ENCODE measurements around the gene CNGB1. TPM values are rescaled to one million over a fixed set of nuclear protein-coding genes. Genes with fewer than 3 reads are reported as not detected.
A peak's percentile ranks its signal among the peaks of the same experiment; 100 is the strongest.

The CNGB1 gene
- total and polyA plus RNA-seq, 2 of the 13 experiments (the other 11 are each of a cell fraction or from before 2014, with no cell fraction given) = 0.02 to 0.15 TPM

GRCh38 chr16:57859331-57859730 lies 111.6 kb downstream of the CNGB1 start (continued):
- TF ChIP-seq RXRB (CRISPR knock-in tag; IDR thresholded peaks at IDR 0.05; ENCODE audit: borderline replicate concordance) = peak; percentile 39; the same call in 1 of the 2 replicates
- TF ChIP-seq ZBTB25 (CRISPR knock-in tag; IDR thresholded peaks at IDR 0.05) = 0 out of 2 replicates have a peak, but pooled peaks have one; percentile 48
- peak; percentile 16; the same call in 1 of the 2 replicates for TF ChIP-seq FOXA3 (CRISPR knock-in tag; IDR thresholded peaks at IDR 0.05)
- TF ChIP-seq SOX5 (CRISPR knock-in tag; IDR thresholded peaks at IDR 0.05; ENCODE audit: borderline replicate concordance) = peak; percentile 16; the same call in 1 of the 2 replicates
- no peak for TF ChIP-seq DBP (CRISPR knock-in tag; IDR thresholded peaks at IDR 0.05; ENCODE audit: not compliant biosample characterization)
- TF ChIP-seq YEATS2 (CRISPR knock-in tag; IDR thresholded peaks at IDR 0.05; ENCODE audit: borderline replicate concordance) = 0 out of 2 replicates have a peak, but pooled peaks have one; percentile 22
- TF ChIP-seq RBAK (CRISPR knock-in tag; IDR thresholded peaks at IDR 0.05) = no peak
- TF ChIP-seq TFE3 (CRISPR knock-in tag; IDR thresholded peaks at IDR 0.05) = peak; percentile 31; the same call in 1 of the 2 replicates
- peak; percentile 60; the same call in 1 of the 2 replicates for TF ChIP-seq PHF21A (CRISPR knock-in tag; IDR thresholded peaks at IDR 0.05)
- peak; percentile 6; the same call in 1 of the 2 replicates for TF ChIP-seq RARA (CRISPR knock-in tag; IDR thresholded peaks at IDR 0.05)
- no peak for TF ChIP-seq PAWR (CRISPR knock-in tag; IDR thresholded peaks at IDR 0.05; ENCODE audit: borderline replicate concordance)
- TF ChIP-seq ELF1 (CRISPR knock-in tag; IDR thresholded peaks at IDR 0.05) = no peak
- peak; percentile 21 for TF ChIP-seq XRCC5 (optimal IDR thresholded peaks at IDR 0.05; ENCODE audit: low read length)
- no peak for TF ChIP-seq HNRNPH1 (optimal IDR thresholded peaks at IDR 0.05; ENCODE audit: low read depth, low read length)
- TF ChIP-seq SOX6 (IDR thresholded peaks at IDR 0.05) = no peak
- peak; percentile 29; the same call in 1 of the 2 replicates for TF ChIP-seq SOX6 (CRISPR knock-in tag; IDR thresholded peaks at IDR 0.05)
- TF ChIP-seq NR2F6 (IDR thresholded peaks at IDR 0.05) = 0 out of 2 replicates have a peak, but pooled peaks have one; percentile 20
- peak; percentile 11; the same call in 1 of the 2 replicates for TF ChIP-seq NR2F6 (CRISPR knock-in tag; IDR thresholded peaks at IDR 0.05)
- no peak for TF ChIP-seq CENPX (CRISPR knock-in tag; IDR thresholded peaks at IDR 0.05)
- 0 out of 2 replicates have a peak, but pooled peaks have one; percentile 48 for TF ChIP-seq HNF1B (CRISPR knock-in tag; IDR thresholded peaks at IDR 0.05)
- TF ChIP-seq PATZ1 (CRISPR knock-in tag; IDR thresholded peaks at IDR 0.05) = peak; percentile 36; the same call in 1 of the 2 replicates
- 0 out of 2 replicates have a peak, but pooled peaks have one; percentile 27 for TF ChIP-seq ZKSCAN1 (IDR thresholded peaks at IDR 0.05; ENCODE audit: low read length)
- peak; percentile 64 for TF ChIP-seq TEAD3 (CRISPR knock-in tag; optimal IDR thresholded peaks at IDR 0.05; ENCODE audit: borderline replicate concordance)
- peak; percentile 49; the same call in 1 of the 2 replicates for TF ChIP-seq ZNF614 (CRISPR knock-in tag; IDR thresholded peaks at IDR 0.05; ENCODE audit: borderline replicate concordance)
- TF ChIP-seq ZKSCAN8 (CRISPR knock-in tag; IDR thresholded peaks at IDR 0.05; ENCODE audit: borderline replicate concordance) = 0 out of 2 replicates have a peak, but pooled peaks have one; percentile 48

Data from HepG2 (cell line).